K562 (cell line): ENCODE measurements around the gene PHC3. TPM values are rescaled to one million over a fixed set of nuclear protein-coding genes. Genes with fewer than 3 reads are reported as not detected.

Experiments used
- ATAC-seq: fragments of 200-7000 bp; cut with Tn5 transposase; 3 replicates; pipeline ENCODE4 v1.9.1; 2020; ENCODE audit warnings: moderate library complexity
- BruUV-seq: library from RNA; stranded (reverse); fragments of 400-500 nt; replicated peaks from 2 replicates; lab custom pipeline; 2021; lab: Mats Ljungman, UMichigan
- CTCF ChIA-PET: fragments of 300-600 bp; formaldehyde crosslinking; extraction: SDS; loops from one replicate; lab custom pipeline; 2021; ENCODE audit warnings: low intra/inter-chr PET ratio; lab: Yijun Ruan, JAX
- POLR2A ChIA-PET: fragments of 300-600, 350-650 bp; sonication (Branson Sonifier 250); formaldehyde crosslinking; extraction: SDS; loops from one replicate; lab custom pipeline; 2021; ENCODE audit warnings: antibody characterized with exemption, inconsistent platforms; lab: Yijun Ruan, JAX
- DNase-seq, 4 experiments: peaks; one replicate each; pipeline versions ENCODE4 v3.0.0 to v3.0.0-alpha.2; 2011 to 2018; ENCODE audit warnings: low spot score in 3 of 4, mixed read lengths in 3 of 4; ENCODE audit errors: extremely low read depth in 1 of 4
- FAIRE-seq: peaks from 2 replicates; lab custom pipeline; 2011; peaks lifted over from hg19 to GRCh38; lab: Jason Lieb, UNC
- H2AFZ ChIP-seq: 2 replicates; pipeline ENCODE4 v1.6.0; 2011; ENCODE audit warnings: low read depth, low read length, control low read depth, inconsistent platforms
- H3K27ac ChIP-seq: fragments of 200-600 bp; 3 replicates; pipeline ENCODE4 v1.8.0; 2011; ENCODE audit warnings: low read depth, mild to moderate bottlenecking, control low read depth, inconsistent platforms, low read length, moderate library complexity, mixed read lengths; ENCODE audit errors: extremely low read depth
- H3K27me3 ChIP-seq, 2 experiments: fragments of 300-600 bp in 1 of 2; 2 replicates in 1 of 2; 3 replicates in 1 of 2; pipeline versions ENCODE4 v1.6.0 to v1.8.0; 2011; ENCODE audit warnings: inconsistent platforms in 2 of 2, low read length in 2 of 2, mild to moderate bottlenecking in 1 of 2, mixed read lengths in 1 of 2, moderate library complexity in 1 of 2; ENCODE audit not compliant: control insufficient read depth in 2 of 2, insufficient read depth in 2 of 2
- H3K36me3 ChIP-seq: fragments of 300-600 bp; 3 replicates; pipeline ENCODE4 v1.8.0; 2011; ENCODE audit warnings: mild to moderate bottlenecking, low read length, inconsistent platforms; ENCODE audit not compliant: control insufficient read depth, insufficient read depth
- H3K4me1 ChIP-seq, 2 experiments: fragments of 200-600 bp in 1 of 2; replicated peaks in 1 of 2; 2 replicates in 1 of 2; 3 replicates in 1 of 2; pipeline versions ENCODE4 v1.5.1 to v1.8.0; 2011; ENCODE audit warnings: inconsistent platforms in 2 of 2, low read length in 2 of 2, mild to moderate bottlenecking in 1 of 2, mixed read lengths in 1 of 2, moderate library complexity in 1 of 2; ENCODE audit not compliant: control insufficient read depth in 2 of 2, insufficient read depth in 2 of 2
- H3K4me2 ChIP-seq: 2 replicates; pipeline ENCODE4 v1.6.1; 2011; ENCODE audit warnings: low read length, control low read depth, inconsistent platforms, mixed read lengths; ENCODE audit not compliant: insufficient read depth
- H3K4me3 ChIP-seq: fragments of 200-600 bp; sonication (generic), shearing (Covaris generic); 2 replicates; pipeline ENCODE4 v1.5.1; 2016; ENCODE audit warnings: control low read depth, inconsistent platforms
- H3K79me2 ChIP-seq: fragments of 200-600 bp; 3 replicates; pipeline ENCODE4 v1.8.0; 2011; ENCODE audit warnings: low read length, inconsistent platforms; ENCODE audit not compliant: control insufficient read depth, insufficient read depth
- H3K9ac ChIP-seq, 2 experiments: 2 replicates each; pipeline versions ENCODE4 v1.6.0 to v1.6.1; 2011; ENCODE audit warnings: low read depth in 2 of 2, low read length in 2 of 2, control low read depth in 1 of 2, inconsistent platforms in 1 of 2, mild to moderate bottlenecking in 1 of 2, mixed read lengths in 1 of 2; ENCODE audit not compliant: insufficient read depth in 1 of 2
- H3K9me1 ChIP-seq: one replicate; pipeline ENCODE4 v1.6.0; 2011; ENCODE audit warnings: inconsistent platforms, mild to moderate bottlenecking, low read length, moderate library complexity; ENCODE audit not compliant: control insufficient read depth, insufficient read depth
- H3K9me3 ChIP-seq: replicated peaks from 2 replicates; pipeline ENCODE4 v1.5.1; 2011; ENCODE audit warnings: low read depth, low read length, inconsistent platforms; ENCODE audit not compliant: control insufficient read depth, insufficient read depth
- H4K20me1 ChIP-seq: replicated peaks from 2 replicates; pipeline ENCODE4 v1.6.1; 2011; ENCODE audit warnings: low read length, inconsistent platforms, mixed read lengths; ENCODE audit not compliant: control insufficient read depth, insufficient read depth
- CHAMP1 ChIP-seq: fragments of 450-650 bp; IDR thresholded peaks from 2 replicates; pipeline ENCODE4 v1.6.1; 2016; ENCODE audit warnings: mild to moderate bottlenecking
- HMG20A ChIP-seq: fragments of 450-650 bp; formaldehyde crosslinking; conservative IDR thresholded peaks from 2 replicates; pipeline ENCODE4 v1.4.0; 2020; ENCODE audit warnings: mild to moderate bottlenecking, mixed read lengths
- LEF1 ChIP-seq: fragments of 450-650 bp; IDR thresholded peaks from 2 replicates; pipeline ENCODE4 v1.6.1; 2016; ENCODE audit warnings: mild to moderate bottlenecking
- MED1 ChIP-seq: sonication (generic); formaldehyde crosslinking; IDR thresholded peaks from 2 replicates; pipeline ENCODE4 v1.8.1; 2023; ENCODE audit warnings: missing genetic modification reagents, borderline replicate concordance
- PYGO2 ChIP-seq: fragments of 450-650 bp; IDR thresholded peaks from 2 replicates; pipeline ENCODE4 v1.6.1; 2016; ENCODE audit warnings: mild to moderate bottlenecking, missing genetic modification characterization, moderate library complexity, missing compliant biosample characterization
- RBBP5 ChIP-seq: fragments of 200-600 bp; sonication (generic); IDR thresholded peaks from 2 replicates; pipeline ENCODE4 v1.6.1; 2012; ENCODE audit warnings: borderline replicate concordance, mild to moderate bottlenecking, low read length, control low read depth, inconsistent platforms; ENCODE audit not compliant: insufficient read depth, poor library complexity, severe bottlenecking
- TAF1 ChIP-seq: IDR thresholded peaks from 2 replicates; pipeline ENCODE4 v1.6.1; 2011; ENCODE audit warnings: mild to moderate bottlenecking, low read length, moderate library complexity; ENCODE audit not compliant: insufficient read depth, control insufficient read depth, severe bottlenecking; ENCODE audit errors: extremely low read depth
- ZC3H4 ChIP-seq: sonication (generic); formaldehyde crosslinking; IDR thresholded peaks from 2 replicates; pipeline ENCODE4 v1.9.0; 2021; ENCODE audit warnings: missing genetic modification reagents, borderline replicate concordance
- ZNF124 ChIP-seq: sonication (generic); formaldehyde crosslinking; IDR thresholded peaks from 2 replicates; pipeline ENCODE4 v1.8.1; 2022; ENCODE audit warnings: missing genetic modification reagents
- ZNF639 ChIP-seq, 2 experiments: fragments of 200-800 bp in 1 of 2; sonication (Bioruptor generic) in 1 of 2; sonication (generic) in 1 of 2; formaldehyde crosslinking in 1 of 2; IDR thresholded peaks in 1 of 2; conservative IDR thresholded peaks in 1 of 2; 2 replicates each; pipeline versions ENCODE4 v1.5.0 to v1.6.1; 2016 to 2020; ENCODE audit warnings: missing compliant biosample characterization in 1 of 2, missing genetic modification characterization in 1 of 2, missing genetic modification reagents in 1 of 2
- ZNF699 ChIP-seq: fragments of 250-450 bp; sonication (Bioruptor Pico); IDR thresholded peaks from 2 replicates; pipeline ENCODE4 v1.8.0; 2021; ENCODE audit warnings: mild to moderate bottlenecking, moderate library complexity; ENCODE audit not compliant: insufficient replicate concordance
- WGBS: fragments of 100-300 bp; shearing (Covaris generic); methylation state at CpG from one replicate; pipeline ENCODE4 v1.1.6; 2016; ENCODE audit warnings: low coverage, mixed read lengths; ENCODE audit not compliant: insufficient coverage; ENCODE audit errors: missing lambda C conversion rate; 5-methylcytosine and 5-hydroxymethylcytosine counted together
- in situ Hi-C: fragments of 300-500 bp; cut with MboI; formaldehyde crosslinking; loops from 4 replicates; pipeline ENCODE4 v1.15.0; 2018; ENCODE audit warnings: inconsistent platforms, mixed read lengths
- intact Hi-C: fragments of 100-400 bp; cut with micrococcal nuclease; formaldehyde crosslinking; loops from 2 replicates; pipeline ENCODE4 v1.14.2; 2022
- polyA plus RNA-seq, 8 experiments: library from polyadenylated mRNA; depleted of rRNA in 4 of 8; stranded (reverse) in 5 of 8; unstranded in 3 of 8; fragments of >200 nt; fragmentation: Nextera tagmentation in 2 of 8; fragmentation: Illumina TruSeq in 1 of 8; extraction: Ambion mirVana in 2 of 8; extraction: Trizol in 1 of 8; gene quantifications; 2 replicates each; pipeline versions ENCODE4 v1.2.1 to v1.2.3, GENCODE V29; 2011 to 2014; ENCODE audit warnings: inconsistent platforms in 1 of 8, missing spikeins in 1 of 8
- total RNA-seq, 7 experiments: library from RNA; depleted of rRNA in 6 of 7; stranded (reverse); fragments of >200 nt in 6 of 7; fragmentation: Illumina TruSeq in 2 of 7; extraction: Trizol in 2 of 7; gene quantifications; 2 replicates each; pipeline versions ENCODE4 v1.2.1 to v1.2.3, GENCODE V29; 2011 to 2021; ENCODE audit warnings: low replicate concordance in 1 of 7
- TF ChIP-seq, protein P1 (sequence below): fragments of 200-800 bp; sonication (Bioruptor generic); IDR thresholded peaks from 2 replicates; pipeline ENCODE4 v1.6.1; 2017; ENCODE audit warnings: missing genetic modification characterization, missing compliant biosample characterization
- TF ChIP-seq, protein P2 (sequence below): fragments of 250-450 bp; sonication (Bioruptor Pico); IDR thresholded peaks from 2 replicates; pipeline ENCODE4 v1.8.0; 2021; ENCODE audit warnings: moderate library complexity, mild to moderate bottlenecking, inconsistent platforms

The PHC3 gene
- total and polyA plus RNA-seq, 9 of the 15 experiments (the other 6 are each of a cell fraction or from before 2014, with no cell fraction given), result 3.1 to 21.6 (median 10.5) TPM

DNA sequence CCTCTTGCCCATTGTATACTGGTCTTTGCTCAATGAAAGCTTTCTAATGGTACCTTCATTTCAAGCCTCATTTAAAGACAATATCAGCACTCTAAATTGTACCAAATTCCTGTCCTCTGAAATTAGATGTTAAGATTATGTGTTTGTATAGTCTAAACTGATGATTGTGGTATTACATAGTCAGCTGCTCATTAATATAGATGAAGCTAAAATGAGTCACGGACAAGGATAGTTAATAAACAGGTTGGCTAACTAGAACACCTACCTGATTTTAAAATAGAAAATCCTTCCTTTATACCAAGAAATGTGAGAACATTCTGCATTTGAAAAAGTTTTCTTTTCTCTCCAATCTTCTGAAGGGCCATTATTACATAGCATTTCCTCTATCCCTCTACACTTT, 43.6 kb upstream of the PHC3 start:
- BruUV-seq, result no TSS peak

More for the DNA sequence above, 43.6 kb upstream of the PHC3 start:
- Histone ChIP-seq H3K4me1 (peaks cover 2 to 4% of the 10 kb centered on the region in 2 experiments; a peak in 3 of 5 replicates), H3K4me2 (no peak overlapping the region), H3K79me2 (peaks cover 69% of the 10 kb centered on the region), H3K27ac (no peak overlapping the region), H3K9ac (no peak overlapping the region), H3K9me1 (no peaks in the 10 kb centered on the region), H3K27me3 (no peaks in the 10 kb centered on the region), H3K9me3 (no peaks in the 10 kb centered on the region), H2AFZ (no peak overlapping the region), H3K36me3 (peaks cover 2% of the 10 kb centered on the region; the same call in 1 of the 3 replicates), H4K20me1 (0 out of 2 replicates have a peak, but pooled peaks cover 3% of the 10 kb centered on the region), H3K4me3 (no peak overlapping the region)
- TF ChIP-seq, protein P1, sequence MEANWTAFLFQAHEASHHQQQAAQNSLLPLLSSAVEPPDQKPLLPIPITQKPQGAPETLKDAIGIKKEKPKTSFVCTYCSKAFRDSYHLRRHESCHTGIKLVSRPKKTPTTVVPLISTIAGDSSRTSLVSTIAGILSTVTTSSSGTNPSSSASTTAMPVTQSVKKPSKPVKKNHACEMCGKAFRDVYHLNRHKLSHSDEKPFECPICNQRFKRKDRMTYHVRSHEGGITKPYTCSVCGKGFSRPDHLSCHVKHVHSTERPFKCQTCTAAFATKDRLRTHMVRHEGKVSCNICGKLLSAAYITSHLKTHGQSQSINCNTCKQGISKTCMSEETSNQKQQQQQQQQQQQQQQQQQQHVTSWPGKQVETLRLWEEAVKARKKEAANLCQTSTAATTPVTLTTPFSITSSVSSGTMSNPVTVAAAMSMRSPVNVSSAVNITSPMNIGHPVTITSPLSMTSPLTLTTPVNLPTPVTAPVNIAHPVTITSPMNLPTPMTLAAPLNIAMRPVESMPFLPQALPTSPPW, result no peak
- TF ChIP-seq ZNF639 (CRISPR knock-in tag; conservative IDR thresholded peaks at IDR 0.05 in 1 of 2, IDR thresholded peaks at IDR 0.05 in 1 of 2), result no peak
- TF ChIP-seq MED1 (CRISPR knock-in tag), result no peak
- no peak for TF ChIP-seq HMG20A (CRISPR knock-in tag)
- no peak for TF ChIP-seq CHAMP1
- TF ChIP-seq ZC3H4 (CRISPR knock-in tag), result no peak
- TF ChIP-seq, protein P2, sequence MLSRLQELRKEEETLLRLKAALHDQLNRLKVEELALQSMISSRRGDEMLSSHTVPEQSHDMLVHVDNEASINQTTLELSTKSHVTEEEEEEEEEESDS (CRISPR knock-in tag), result no peak
- TF ChIP-seq RBBP5, result no peak
- TF ChIP-seq ZNF699 (CRISPR knock-in tag), result no peak
- no peak for TF ChIP-seq TAF1
- TF ChIP-seq LEF1, result no peak
- no peak for TF ChIP-seq ZNF124 (CRISPR knock-in tag)
- no peak for TF ChIP-seq PYGO2 (tag)
- FAIRE-seq (no peak), DNase-seq (no peak), ATAC-seq (no peak)
- WGBS, result 92% methylated on average over 1 of the region's 1 CpG
- ChIA-PET POLR2A (interaction anchor here (1.0 to 1.8 kb wide), 2 partner anchors 13 to 45 kb away, joined by 3 to 6 read pairs; no protein-coding TSS in a partner anchor), CTCF (no interaction called here)
- in situ Hi-C loops, result no loop called here
- intact Hi-C loops, result no loop called here
